ENCODE results near the gene CXADR. TPM values are rescaled to one million over a fixed set of nuclear protein-coding genes. Genes with fewer than 3 reads are reported as not detected.
A peak's percentile ranks its signal among the peaks of the same experiment; 100 is the strongest.

The CXADR gene
- total RNA-seq, 1 experiment from 2014 or later, result 152 TPM

DNA sequence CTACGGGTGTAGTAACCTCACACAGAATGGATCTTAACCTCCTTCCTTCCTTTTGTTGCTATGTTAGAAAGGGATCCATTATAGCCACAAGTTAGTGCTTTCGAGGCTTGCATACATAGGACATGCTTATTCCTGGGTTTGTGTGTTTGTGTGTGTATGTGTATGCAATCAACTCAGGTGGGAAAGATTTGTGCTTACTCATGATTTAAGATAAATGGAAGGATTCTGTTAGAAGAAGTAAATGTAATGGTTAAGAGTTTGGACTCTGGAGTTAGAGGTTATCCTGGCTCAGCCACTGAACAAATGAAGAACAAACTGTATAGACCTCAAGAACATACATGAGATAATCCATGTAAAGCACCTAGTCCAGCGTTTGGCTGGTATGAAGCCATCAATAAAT lies 71.1 kb downstream of the CXADR start:
- Histone ChIP-seq H4K8ac (replicated peaks; ENCODE audit: insufficient read length, low read depth, low read length) (no peak overlapping the region), H3K23me2 (ENCODE audit: insufficient read length, low read depth, low read length, poor library complexity, severe bottlenecking) (no peaks in the 10 kb centered on the region), H3K56ac (ENCODE audit: insufficient read length, low read depth, low read length) (no peak overlapping the region), H2BK120ac (ENCODE audit: low read depth, low read length, poor library complexity, severe bottlenecking) (no peak overlapping the region), H2AFZ (ENCODE audit: low read length) (no peak overlapping the region), H3K27ac (ENCODE audit: insufficient read length, low read depth, low read length) (no peak overlapping the region), H3K79me1 (ENCODE audit: insufficient read depth, low read depth, low read length, poor library complexity, severe bottlenecking) (no peaks in the 10 kb centered on the region), H4K91ac (ENCODE audit: insufficient read length, low read depth, low read length) (no peak overlapping the region), H2AK5ac (ENCODE audit: insufficient read length, low read length) (no peak overlapping the region), H2BK12ac (ENCODE audit: insufficient read length, low read depth, low read length) (no peak overlapping the region), H3K9me3 (ENCODE audit: control insufficient read depth, low read depth, low read length) (no peaks in the 10 kb centered on the region), H3T11ph (ENCODE audit: low read length) (no peak overlapping the region), H2BK20ac (ENCODE audit: low read depth, low read length, poor library complexity, severe bottlenecking) (no peak overlapping the region), H4K5ac (ENCODE audit: insufficient read length, low read depth, low read length) (no peak overlapping the region), H3K4me2 (ENCODE audit: insufficient read depth, insufficient read length, low read length) (no peak overlapping the region), H2BK15ac (ENCODE audit: low read depth, low read length) (no peak overlapping the region), H3K18ac (ENCODE audit: insufficient read length, low read depth, low read length) (no peak overlapping the region), H4K20me1 (ENCODE audit: control insufficient read depth, insufficient read depth, insufficient read length) (no peaks in the 10 kb centered on the region), H3K4ac (ENCODE audit: low read depth, low read length) (no peak overlapping the region), H3K27me3 (ENCODE audit: insufficient read depth, low read length) (no peaks in the 10 kb centered on the region), H3K4me1 (ENCODE audit: insufficient read depth, low read length) (no peaks in the 10 kb centered on the region), H2BK5ac (ENCODE audit: insufficient read length, low read length) (no peak overlapping the region), H3K23ac (ENCODE audit: insufficient read length, low read depth, low read length) (no peak overlapping the region), H3K79me2 (ENCODE audit: insufficient read depth, low read length) (no peaks in the 10 kb centered on the region), H3K9ac (ENCODE audit: extremely low read depth, insufficient read length, low read length) (no peak overlapping the region), H3K14ac (ENCODE audit: insufficient read depth, low read length) (no peak overlapping the region)
- no CpG with 5 or more reads among the region's 3 CpGs for WGBS (ENCODE audit: extremely low coverage, insufficient read length, low lambda C conversion rate)
- peaks cover 0 to 10% (median 6%) of the 10 kb centered on the region in 3 experiments; a peak in 5 of 7 replicates for H3K36me3 Mint-ChIP-seq (ENCODE audit: insufficient read depth in 1 of 3, low read depth in 3 of 3)
- 0 out of 5 replicates have a peak, but pooled peaks cover 0 to 2% of the 10 kb centered on the region in 2 experiments for H3K9me3 Mint-ChIP-seq
- H3K27ac Mint-ChIP-seq, result peak overlapping the region in 1 of 3 experiments; percentile 1; a peak in 1 of 7 replicates
- no peak for DNase-seq
- TF ChIP-seq, protein P1, sequence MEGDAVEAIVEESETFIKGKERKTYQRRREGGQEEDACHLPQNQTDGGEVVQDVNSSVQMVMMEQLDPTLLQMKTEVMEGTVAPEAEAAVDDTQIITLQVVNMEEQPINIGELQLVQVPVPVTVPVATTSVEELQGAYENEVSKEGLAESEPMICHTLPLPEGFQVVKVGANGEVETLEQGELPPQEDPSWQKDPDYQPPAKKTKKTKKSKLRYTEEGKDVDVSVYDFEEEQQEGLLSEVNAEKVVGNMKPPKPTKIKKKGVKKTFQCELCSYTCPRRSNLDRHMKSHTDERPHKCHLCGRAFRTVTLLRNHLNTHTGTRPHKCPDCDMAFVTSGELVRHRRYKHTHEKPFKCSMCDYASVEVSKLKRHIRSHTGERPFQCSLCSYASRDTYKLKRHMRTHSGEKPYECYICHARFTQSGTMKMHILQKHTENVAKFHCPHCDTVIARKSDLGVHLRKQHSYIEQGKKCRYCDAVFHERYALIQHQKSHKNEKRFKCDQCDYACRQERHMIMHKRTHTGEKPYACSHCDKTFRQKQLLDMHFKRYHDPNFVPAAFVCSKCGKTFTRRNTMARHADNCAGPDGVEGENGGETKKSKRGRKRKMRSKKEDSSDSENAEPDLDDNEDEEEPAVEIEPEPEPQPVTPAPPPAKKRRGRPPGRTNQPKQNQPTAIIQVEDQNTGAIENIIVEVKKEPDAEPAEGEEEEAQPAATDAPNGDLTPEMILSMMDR (conservative IDR thresholded peaks at IDR 0.05), result no peak
- peaks cover 4 to 7% of the 10 kb centered on the region in 2 experiments for H3K4me1 Mint-ChIP-seq
- no peaks in the 10 kb centered on the region for H3K27me3 Mint-ChIP-seq (ENCODE audit: low read depth)
- no peak overlapping the region for H3K4me3 Mint-ChIP-seq

Measured in H9 (cell line).